ENCODE results near the gene SF3A1.
"Not testable (repeated sequence)": the region's sequence is repeated elsewhere in the genome, so short reads cannot be mapped to it uniquely, and the experiment has no call there.

Gene SF3A1, protein sequence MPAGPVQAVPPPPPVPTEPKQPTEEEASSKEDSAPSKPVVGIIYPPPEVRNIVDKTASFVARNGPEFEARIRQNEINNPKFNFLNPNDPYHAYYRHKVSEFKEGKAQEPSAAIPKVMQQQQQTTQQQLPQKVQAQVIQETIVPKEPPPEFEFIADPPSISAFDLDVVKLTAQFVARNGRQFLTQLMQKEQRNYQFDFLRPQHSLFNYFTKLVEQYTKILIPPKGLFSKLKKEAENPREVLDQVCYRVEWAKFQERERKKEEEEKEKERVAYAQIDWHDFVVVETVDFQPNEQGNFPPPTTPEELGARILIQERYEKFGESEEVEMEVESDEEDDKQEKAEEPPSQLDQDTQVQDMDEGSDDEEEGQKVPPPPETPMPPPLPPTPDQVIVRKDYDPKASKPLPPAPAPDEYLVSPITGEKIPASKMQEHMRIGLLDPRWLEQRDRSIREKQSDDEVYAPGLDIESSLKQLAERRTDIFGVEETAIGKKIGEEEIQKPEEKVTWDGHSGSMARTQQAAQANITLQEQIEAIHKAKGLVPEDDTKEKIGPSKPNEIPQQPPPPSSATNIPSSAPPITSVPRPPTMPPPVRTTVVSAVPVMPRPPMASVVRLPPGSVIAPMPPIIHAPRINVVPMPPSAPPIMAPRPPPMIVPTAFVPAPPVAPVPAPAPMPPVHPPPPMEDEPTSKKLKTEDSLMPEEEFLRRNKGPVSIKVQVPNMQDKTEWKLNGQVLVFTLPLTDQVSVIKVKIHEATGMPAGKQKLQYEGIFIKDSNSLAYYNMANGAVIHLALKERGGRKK

DNA sequence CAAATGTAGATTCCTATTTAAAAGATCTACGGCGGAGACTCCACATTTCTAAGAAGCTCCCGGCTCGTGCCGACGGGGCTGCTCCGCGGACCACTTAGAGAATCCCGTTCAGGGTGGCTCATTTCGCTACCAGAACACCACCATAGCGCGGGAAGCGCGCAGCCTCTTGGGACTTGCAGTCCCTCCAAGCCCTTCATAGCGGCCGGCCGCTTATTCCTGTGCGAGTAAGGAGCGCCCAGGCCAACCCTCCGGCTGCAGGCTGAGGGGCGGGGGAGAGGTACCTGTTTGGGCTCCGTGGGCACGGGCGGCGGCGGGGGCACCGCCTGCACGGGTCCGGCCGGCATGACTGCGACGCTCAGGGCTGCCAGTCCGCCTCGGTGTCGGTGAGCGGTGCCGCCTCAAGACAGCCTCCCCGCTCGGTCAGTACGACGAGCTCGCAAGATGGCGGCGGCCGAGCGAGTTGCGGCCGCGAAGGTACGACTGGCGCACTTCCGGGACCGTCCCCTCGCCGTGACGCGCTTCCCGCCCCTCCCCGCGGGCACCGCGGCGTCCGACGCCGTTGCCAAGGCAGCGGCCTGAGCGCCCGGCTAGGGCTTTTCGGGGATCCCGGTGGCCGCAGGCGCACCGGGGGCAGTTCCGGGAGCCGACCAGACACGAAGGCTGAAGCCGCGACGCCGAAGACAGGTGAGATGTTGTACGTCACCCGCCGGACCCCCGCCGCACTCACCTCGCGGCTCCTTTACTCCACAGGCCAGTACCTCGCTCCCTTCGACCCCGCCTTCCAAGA lies at the start of gene SF3A1, which contains the start of gene CCDC157:
Gene SF3A1, minus strand, starts transcription at position 446 of the 787 bp plus-strand sequence. Its CDS starts 102 bp downstream, at position 344.
Gene CCDC157, plus strand, starts transcription at position 559 of the 787 bp plus-strand sequence. CDS start 8,994 bp downstream, outside the sequence.
- peak; percentile 68 to 70 for DNase-seq (ENCODE audit: low read depth in 2 of 2)

DNA sequence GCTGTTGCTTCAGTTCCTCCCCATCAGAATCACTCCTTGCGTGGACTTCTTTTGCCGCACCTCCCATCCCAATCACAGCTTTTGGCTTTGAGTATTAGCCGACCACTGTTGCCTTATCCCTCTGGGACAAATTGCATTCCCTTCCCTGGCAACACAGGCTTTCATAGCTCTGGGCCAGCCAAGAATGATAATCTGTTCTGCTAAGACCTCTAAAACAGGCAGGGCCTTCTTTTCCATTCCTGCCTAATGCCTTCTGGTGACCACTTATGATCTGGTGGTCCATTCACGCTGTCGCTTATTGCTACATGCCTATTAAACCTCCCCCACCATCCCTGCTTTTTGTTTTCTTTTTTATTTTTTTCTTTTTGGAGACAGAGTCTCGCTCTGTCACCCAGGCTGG lies 49.7 kb upstream of the SF3A1 start:
- DNase-seq (ENCODE audit: low read depth in 2 of 2) = no peak

DNA sequence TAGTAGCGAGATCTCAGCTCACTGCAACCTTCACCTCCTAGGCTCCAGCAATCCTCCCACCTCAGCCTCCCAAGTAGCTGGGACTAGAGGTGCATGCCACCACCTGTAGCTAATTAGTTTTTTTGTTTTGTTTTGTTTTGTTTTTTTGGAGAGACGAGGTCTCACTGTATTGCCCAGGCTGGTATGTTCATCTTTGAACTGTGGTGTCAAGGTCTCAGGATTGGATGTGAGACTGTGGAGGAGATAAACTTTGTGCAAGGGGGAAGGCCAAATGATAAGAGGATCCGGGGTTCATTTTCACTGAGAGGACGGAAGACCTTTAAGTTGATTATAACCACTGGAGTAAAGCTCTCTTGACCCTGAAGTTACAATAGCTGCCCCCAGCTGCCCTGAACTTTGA lies 49.0 kb upstream of the SF3A1 start:
- no peak for DNase-seq (ENCODE audit: low read depth in 2 of 2)

DNA sequence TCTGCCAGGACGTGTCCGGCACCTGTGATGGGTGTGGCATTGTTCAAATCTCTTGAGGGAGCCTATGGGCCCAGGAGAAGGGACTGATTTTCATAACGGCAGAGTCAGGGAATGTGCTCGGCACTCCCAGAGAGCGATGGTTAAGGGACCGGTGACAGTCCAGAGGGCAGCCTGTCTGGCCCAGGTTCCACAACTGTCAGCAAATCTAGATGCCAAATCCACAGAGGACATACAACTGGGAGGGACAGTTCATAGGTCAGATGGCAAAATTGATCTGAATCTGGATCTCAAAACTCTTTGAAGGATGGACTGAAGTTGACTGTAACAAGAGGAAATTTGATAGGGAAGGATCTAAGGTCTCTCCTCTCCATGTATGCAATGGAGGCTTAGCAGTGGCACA lies 47.6 kb upstream of the SF3A1 start:
- no peak for DNase-seq (ENCODE audit: low read depth in 2 of 2)

DNA sequence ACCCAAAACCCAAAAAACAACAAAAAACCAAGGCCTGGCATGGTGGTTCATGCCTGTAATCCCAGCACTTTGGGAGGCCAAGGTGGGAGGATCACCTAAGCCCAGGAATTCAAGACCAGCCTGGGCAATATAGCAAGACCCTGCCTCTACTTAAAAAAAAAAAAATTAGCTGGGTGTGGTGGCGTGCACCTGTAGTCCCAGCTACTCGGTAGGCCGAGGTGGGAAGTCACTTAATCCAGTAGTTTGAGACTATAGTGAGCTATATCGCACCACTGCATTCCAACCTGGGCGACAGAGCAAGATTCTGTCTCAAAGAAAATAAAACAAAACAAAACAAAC lies 46.0 kb upstream of the SF3A1 start:
- DNase-seq (ENCODE audit: low read depth in 2 of 2) = not testable (repeated sequence)

DNA sequence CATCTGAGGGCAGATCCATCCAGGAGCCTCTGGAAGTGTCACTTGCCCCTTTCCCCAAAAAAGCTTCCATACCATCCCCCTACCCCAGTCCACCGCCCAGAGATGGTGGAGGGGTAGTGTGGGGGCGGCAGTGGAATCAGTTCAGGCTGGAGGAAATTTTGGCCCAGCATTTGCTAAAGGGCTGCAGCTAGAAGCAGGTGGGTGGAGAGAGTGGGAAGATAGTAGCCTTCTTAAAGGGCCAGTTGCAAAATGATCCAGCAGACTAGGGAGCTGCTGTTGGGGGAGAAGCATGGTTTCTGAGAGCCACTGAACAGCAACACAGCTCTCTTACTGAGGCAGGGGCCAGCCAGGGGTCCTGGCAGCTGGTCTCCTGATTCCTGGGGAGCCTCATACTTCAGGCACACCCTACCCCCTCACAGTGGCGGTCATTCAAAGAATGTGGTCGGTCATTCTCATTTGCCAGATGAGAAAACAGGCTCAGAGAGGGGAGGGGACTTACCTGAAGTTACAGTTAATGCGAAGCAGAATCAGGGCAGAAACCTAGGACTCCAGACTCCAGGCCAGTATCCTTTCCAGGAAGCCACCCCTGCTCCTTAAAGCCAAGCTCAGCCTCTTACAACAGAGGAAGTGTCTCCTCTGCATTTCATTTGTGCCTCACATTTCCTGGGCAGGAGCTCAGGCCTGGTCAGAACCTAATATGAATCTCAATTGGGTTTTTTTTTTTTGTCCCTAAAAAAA lies 45.5 kb upstream of the SF3A1 start:
- DNase-seq (ENCODE audit: low read depth in 2 of 2) = no peak

DNA sequence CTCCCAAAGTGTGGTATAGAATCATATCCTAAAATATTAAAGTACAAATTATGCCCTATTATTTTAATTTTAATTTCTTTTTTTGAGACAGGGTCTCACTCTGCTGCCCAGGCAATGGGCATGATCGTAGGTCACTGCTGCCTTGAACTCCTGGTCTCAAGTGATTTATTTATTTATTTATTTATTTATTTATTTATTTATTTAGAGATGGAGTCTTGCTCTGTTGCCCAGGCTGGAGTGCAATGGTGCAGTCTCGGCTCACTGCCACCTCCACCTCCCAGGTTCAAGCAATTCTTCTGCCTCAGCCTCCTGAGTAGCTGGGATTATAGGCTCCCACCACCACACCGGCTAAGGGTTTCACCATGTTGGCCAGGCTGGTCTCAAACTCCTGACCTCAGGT lies 44.3 kb upstream of the SF3A1 start:
- DNase-seq (ENCODE audit: low read depth in 2 of 2) = not testable (repeated sequence)

DNA sequence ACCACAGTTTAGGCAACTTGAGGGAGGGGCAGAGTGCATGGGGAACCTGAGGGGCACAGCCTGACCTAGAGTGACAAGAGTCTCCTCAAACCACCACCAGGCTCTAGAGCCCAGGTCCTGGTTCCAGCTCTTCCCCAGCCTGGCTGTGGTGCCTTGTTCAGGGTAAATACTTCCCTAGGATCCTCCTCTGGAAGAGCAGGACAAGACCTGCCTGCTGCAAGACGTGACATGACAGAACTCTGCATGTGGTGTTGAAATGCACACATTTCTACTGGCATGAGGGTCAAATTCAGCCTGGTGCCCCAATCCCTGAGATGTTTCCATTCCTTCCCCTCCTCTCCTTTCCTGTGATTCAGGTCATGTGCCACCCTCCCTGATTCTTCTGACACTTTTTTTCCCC lies 43.5 kb upstream of the SF3A1 start:
- DNase-seq (ENCODE audit: low read depth in 2 of 2) = no peak

DNA sequence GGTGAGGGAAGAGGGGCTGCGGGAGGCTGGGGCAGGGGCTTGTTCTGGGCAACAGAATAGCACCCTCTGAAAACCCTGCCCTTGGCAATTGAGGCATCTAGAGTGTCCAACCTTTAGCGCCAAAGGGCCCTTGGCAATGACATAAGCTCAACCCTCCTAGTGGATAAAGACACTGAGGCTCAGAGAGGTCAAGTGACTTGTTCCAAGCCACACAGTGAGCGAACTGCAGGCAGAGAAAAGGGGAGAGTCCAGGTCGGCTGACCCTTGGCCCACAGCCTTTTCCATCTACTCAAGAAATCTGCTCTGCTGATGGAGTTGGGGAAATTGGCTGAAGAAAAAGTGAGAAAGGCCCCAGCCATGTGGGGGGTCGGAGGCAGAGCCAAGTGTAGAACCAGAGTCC lies 43.0 kb upstream of the SF3A1 start:
- no peak for DNase-seq (ENCODE audit: low read depth in 2 of 2)

DNA sequence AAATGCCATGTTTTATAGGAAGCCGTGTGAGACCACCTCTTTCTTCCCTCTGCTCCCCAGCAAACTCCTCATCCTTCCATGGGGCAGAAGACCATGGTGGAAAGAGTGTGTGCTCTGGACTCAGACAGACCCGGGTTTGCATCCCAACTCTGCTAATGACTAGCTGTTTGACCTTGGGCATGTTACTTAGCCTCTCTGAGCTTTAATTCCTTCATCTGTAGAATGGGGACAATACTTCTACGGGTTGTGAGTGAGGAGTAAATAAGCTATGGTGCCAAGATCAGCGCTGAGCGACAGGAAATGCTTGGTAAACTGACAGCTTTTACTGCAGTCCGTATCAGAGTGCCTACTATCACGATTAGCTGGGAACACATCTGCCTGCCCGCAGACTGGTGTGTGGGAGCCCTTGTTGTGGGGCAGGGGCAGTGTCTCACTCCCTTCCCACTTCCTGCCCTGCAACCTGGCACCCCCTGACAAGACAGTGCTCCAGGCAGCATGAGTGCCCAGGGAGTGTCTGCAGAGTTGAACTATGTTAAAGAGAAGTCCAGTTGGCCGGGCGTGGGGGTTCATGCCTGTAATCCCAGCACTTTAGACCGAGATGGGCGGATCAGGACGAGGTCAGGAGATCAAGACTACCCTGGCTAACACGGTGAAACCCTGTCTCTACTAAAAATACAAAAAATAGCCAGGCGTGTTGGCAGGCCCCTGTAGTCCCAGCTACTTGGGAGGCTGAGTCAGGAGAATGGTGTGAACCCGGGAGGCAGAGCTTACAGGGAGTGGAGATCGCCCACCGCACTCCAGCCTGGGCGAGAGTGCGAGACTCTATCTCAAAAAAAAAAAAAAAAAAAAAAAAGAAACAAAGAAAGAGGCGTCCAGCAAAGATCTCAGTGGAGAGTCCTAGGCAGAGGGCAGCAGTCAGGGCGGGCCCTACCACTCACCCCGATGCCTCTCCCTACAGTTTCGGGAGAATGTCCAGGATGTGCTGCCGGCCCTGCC lies 42.3 kb upstream of the SF3A1 start:
- no peak for DNase-seq (ENCODE audit: low read depth in 2 of 2)

DNA sequence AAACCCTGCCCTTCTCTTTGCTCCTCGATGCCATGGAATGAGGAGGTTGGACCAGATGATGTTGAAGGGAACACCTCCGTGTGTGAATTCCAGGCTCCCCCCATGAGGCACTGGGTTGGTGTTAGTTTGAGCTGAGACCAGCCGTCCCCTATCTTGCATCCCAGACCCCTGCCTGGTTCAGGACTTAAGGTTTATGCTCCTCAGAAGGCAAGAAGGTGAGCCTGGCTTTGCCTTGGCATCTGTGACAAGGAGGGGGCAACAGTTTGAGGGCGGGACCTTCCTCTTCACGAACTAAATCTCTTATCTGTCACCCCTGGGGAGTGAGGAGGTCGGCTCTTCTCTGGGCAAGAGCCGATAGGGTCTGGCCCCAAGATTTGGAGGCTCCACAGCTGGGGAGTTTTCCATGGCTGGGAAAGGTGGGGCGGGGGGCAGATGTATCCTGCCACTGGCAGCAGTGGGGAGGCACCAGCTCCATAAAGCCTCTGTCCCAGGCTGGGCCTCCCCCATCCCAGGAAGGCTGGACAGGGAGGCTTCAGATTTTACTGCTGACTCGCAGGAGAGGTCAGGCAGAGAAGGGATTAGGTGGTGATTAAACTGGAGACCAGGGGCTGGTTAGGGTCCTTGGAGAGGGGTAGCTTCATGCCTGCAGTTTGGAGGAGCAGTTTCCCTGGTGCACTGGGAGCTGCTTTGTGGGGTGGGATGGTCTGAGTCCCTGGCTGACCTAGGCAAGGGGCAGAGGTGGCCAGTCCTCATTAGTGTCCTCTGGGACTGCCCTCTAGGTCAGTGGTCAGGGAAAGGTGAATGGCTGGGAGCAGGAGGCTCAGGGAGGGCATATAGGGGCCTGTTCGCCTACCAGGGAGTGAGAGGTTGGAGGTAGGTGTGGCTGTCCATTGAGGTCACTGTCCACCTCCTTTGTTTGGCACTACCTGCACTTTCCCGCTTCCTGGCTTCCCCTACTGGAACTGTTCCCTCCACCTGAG lies 41.3 kb upstream of the SF3A1 start:
- no peak for DNase-seq (ENCODE audit: low read depth in 2 of 2)

DNA sequence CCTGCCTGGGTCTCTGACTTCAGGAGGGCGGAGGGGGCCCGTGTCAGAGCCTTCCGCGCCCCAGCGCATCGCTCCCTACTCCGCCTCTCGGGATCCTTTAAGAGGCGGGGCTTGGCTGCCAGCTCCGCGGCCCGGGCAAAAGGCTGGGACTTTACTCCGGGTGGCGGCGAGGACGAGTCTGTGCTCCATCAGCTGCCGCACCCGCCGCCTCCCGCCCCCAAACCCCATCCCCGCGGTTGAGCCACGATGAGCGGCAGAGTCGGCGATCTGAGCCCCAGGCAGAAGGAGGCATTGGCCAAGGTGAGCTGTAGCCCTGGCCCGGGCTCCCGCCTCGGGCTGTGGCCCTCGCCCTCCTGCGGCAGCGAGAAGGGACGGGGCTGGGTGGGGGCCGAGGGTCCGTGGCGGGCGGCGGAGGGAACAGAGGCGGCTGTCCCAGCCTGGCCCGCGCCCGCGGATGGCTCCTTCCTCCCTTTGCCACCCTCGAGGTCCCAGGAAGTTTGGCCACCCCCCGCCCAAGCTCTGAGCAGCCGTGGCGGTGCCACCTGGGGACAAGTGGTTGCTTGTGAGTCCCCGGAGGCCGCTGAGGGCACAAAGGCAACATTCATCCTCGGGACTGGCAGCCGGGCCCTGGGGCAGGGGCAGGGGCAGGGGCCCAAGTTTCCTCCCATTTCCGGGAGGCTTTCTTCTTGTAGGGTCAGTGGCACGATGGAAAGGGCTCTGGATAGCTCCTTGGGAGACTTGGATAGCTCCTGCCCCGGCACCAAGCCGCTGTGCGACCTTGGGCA lies 40.4 kb upstream of the SF3A1 start, which contains the start of gene SEC14L2:
Gene SEC14L2, plus strand, starts transcription at position 148 of the 785 bp plus-strand sequence. Its CDS starts 99 bp downstream, at position 247.
- peak; percentile 12 to 30 for DNase-seq (ENCODE audit: low read depth in 2 of 2)

DNA sequence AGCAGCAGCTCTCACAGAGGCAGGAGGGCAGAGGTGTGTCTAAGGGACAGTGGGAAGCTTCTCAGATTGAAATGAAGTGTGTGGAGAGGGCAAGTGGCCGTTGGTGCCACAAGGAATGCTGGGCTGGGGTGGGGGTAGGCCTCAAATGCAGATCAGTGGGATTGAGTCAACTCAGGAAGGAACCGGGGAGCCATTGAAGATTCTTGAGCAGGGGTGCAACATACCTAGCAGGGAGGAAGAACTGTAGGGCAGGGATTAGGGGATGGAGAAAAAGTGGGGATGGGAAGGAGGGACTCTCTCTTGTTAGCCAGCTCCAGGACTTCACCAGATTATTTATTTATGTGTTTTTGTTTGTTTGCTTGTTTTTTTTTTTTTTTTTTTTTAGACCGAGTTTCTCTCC lies 37.2 kb upstream of the SF3A1 start:
- DNase-seq (ENCODE audit: low read depth in 2 of 2) = no peak

DNA sequence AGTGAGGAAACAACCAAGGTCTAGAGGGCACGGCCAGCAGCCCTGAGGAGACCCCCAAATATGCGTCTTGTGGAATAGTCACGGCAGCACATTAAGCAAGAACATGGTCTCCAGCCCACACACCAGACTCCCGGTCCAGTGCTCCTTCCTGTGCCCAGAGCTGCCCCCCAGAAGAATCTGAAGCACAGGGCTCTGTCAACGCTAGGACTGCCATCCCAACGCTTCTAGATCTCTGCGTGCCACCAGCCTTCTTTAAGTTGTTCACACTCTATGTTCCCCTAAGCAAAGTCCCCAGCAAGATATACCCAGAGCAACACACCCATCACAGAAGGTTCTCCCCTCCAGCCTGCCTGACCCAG lies 36.6 kb upstream of the SF3A1 start:
- no peak for DNase-seq (ENCODE audit: low read depth in 2 of 2)

DNA sequence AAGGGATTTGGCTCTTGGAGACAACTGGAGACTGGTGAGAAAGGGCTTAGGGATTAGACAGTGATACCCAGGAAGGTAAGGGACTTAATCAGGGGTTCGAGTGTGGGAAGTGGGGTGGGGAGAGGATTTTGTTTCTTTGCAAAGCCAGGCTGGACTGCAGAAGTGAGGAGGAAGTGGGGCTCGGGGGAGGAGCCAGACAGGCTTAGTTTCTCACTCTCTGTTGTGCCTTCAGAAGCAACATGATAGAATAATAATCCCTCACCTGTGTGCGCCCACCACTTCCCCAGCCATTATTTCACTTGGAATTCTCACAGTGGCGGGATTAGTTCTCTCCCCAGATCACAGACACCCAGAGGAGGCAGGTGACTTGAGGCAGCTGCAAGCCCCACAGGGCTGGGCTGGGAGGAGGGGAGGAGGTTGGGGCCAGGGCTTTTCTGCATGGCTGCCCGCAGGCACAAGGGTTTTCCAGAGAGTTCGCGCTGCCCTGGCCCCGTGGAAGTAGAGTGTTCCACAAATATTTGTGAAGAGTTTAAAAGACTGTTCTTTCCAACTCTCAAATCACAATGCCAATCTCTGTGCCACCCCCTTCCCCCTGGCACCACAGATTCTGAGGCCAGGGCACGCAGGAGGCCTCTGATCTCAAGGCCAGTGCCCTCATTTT lies 36.1 kb upstream of the SF3A1 start:
- DNase-seq (ENCODE audit: low read depth in 2 of 2) = no peak

DNA sequence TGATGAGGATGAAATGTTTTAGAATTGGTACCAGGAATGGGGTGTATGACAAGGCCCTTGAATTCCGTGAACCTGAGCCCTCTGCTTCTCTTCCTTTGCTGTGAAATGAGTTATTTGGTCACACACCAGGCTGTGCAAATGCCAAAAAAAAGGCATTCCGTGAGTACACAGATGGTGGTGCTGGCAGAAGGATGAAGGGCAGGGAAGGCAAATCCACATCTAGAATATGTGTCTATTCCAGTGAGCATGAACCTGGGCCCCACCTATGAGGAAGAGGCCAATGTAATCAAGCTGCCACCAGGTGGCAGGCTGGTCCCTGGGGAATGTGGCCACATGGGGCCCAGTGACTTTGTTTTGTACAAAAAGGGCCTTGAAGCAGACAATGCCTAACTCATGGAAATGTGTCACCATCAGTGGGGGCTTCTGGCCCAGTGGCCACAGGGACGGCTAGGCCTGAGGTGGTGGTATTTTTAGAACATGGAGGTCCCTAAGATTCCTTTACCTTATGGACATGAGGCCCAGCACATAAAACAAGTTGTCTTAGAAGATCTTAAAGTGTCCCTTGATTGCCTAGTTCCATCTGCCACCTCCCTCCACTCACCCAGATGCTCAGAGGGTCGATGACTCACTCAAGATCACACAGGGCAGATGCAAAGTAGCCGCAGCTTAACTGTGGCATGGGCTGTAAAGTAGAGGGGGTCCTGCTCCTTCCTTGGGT lies 34.4 kb upstream of the SF3A1 start:
- peak; percentile 48 to 63 for DNase-seq (ENCODE audit: low read depth in 2 of 2)

All from activated CD8-positive, alpha-beta memory T cell treated with anti-CD3 and anti-CD28 coated beads for 4 hours (primary cell).